Measurements from ENCODE around the gene PAWR. TPM values are rescaled to one million over a fixed set of nuclear protein-coding genes. Genes with fewer than 3 reads are reported as not detected.
A peak's percentile ranks its signal among the peaks of the same experiment; 100 is the strongest.

The PAWR gene
- total and polyA plus RNA-seq, 2 experiments from 2014 or later: 149 to 180 TPM

- DNase-seq (ENCODE audit: low spot score): no peak
- H3K9me3 Mint-ChIP-seq: peaks cover 10% of the 10 kb centered on the region; the same call in 1 of the 3 replicates
- Histone ChIP-seq H2AFZ (no peak overlapping the region), H3K36me3 (ENCODE audit: insufficient read depth) (no peaks in the 10 kb centered on the region), H3K9me2 (ENCODE audit: insufficient read depth) (no peaks in the 10 kb centered on the region), H3K4me2 (no peak overlapping the region), H3K79me2 (replicated peaks; ENCODE audit: insufficient read depth) (peaks cover 100% of the 10 kb centered on the region), H3K4me3 (no peak overlapping the region), H3K4me1 (ENCODE audit: insufficient read depth) (peaks cover 56% of the 10 kb centered on the region), H4K20me1 (replicated peaks; ENCODE audit: insufficient read depth) (peaks cover 75% of the 10 kb centered on the region), H3F3A (replicated peaks; ENCODE audit: low read depth) (no peaks in the 10 kb centered on the region), H3K27me3 (ENCODE audit: insufficient read depth) (no peaks in the 10 kb centered on the region), H3K27ac (ENCODE audit: low read depth) (0 out of 2 replicates have a peak overlapping the region, but pooled peaks have one; percentile 11)
- TF ChIP-seq POLR2AphosphoS5 (IDR thresholded peaks at IDR 0.05; ENCODE audit: low read depth) (no peak), NANOG (IDR thresholded peaks at IDR 0.05; ENCODE audit: borderline replicate concordance) (no peak), EZH2 (IDR thresholded peaks at IDR 0.05; ENCODE audit: low read depth, unreplicated experiment) (no peak), ZNF331 (CRISPR knock-in tag; IDR thresholded peaks at IDR 0.05; ENCODE audit: low read depth) (no peak), EZH2phosphoT487 (IDR thresholded peaks at IDR 0.05; ENCODE audit: unreplicated experiment) (no peak), STAT1 (IDR thresholded peaks at IDR 0.05; ENCODE audit: unreplicated experiment) (no peak), ZNF462 (CRISPR knock-in tag; IDR thresholded peaks at IDR 0.05) (no peak), CTCF (conservative IDR thresholded peaks at IDR 0.05; ENCODE audit: low read depth in 2 of 2) (no peak), ETS1 (IDR thresholded peaks at IDR 0.05) (no peak), ZNF114 (CRISPR knock-in tag; IDR thresholded peaks at IDR 0.05) (no peak), CREB1 (CRISPR knock-in tag; IDR thresholded peaks at IDR 0.05; ENCODE audit: low read depth) (no peak), REST (IDR thresholded peaks at IDR 0.05; ENCODE audit: unreplicated experiment) (no peak), JUNB (IDR thresholded peaks at IDR 0.05; ENCODE audit: unreplicated experiment) (no peak)
- H3K27me3 Mint-ChIP-seq (ENCODE audit: insufficient read depth, low read depth, poor library complexity): peaks cover 5% of the 10 kb centered on the region
- H3K27ac Mint-ChIP-seq: no peak overlapping the region
- peaks cover 60% of the 10 kb centered on the region for H3K4me1 Mint-ChIP-seq
- no peak for ATAC-seq
- no peak overlapping the region for H3K4me3 Mint-ChIP-seq
- H3K36me3 Mint-ChIP-seq (ENCODE audit: low read depth): peaks cover 28% of the 10 kb centered on the region
Observed at GRCh38 chr12:79648881-79649280, 41.9 kb downstream of the PAWR start.
